Bronchial epithelial cell (primary cell): Measurements from ENCODE around the gene PLEKHJ1. TPM values are rescaled to one million over a fixed set of nuclear protein-coding genes. Genes with fewer than 3 reads are reported as not detected.

Experiments used
- DNase-seq: peaks from one replicate; pipeline ENCODE4 v3.0.0-alpha.2; 2010; ENCODE audit warnings: low read depth
- FAIRE-seq: peaks from 2 replicates; lab custom pipeline; 2011; peaks lifted over from hg19 to GRCh38; lab: Jason Lieb, UNC
- H3K27me3 ChIP-seq: 2 replicates; pipeline ENCODE4 v1.5.1; 2011; ENCODE audit warnings: low read length; ENCODE audit not compliant: control insufficient read depth, insufficient read depth
- H3K36me3 ChIP-seq: 2 replicates; pipeline ENCODE4 v1.5.1; 2011; ENCODE audit warnings: low read length; ENCODE audit not compliant: control insufficient read depth, insufficient read depth
- H3K4me3 ChIP-seq: 2 replicates; pipeline ENCODE4 v1.5.1; 2011; ENCODE audit warnings: mild to moderate bottlenecking, low read depth, low read length, control low read depth
- total RNA-seq: library from RNA; depleted of rRNA; stranded (reverse); fragments of >200 nt; gene quantifications from 2 replicates; pipeline ENCODE4 v1.2.1, GENCODE V29; 2014
- TF ChIP-seq, protein P1 (sequence below): IDR thresholded peaks from 2 replicates; pipeline ENCODE4 v1.5.1; 2011; ENCODE audit warnings: mild to moderate bottlenecking, moderate library complexity, low read length, control low read depth, inconsistent platforms; ENCODE audit not compliant: insufficient read depth, severe bottlenecking

Gene PLEKHJ1
- total RNA-seq, 1 donor from 2014 or later, result 59.8 TPM

DNA sequence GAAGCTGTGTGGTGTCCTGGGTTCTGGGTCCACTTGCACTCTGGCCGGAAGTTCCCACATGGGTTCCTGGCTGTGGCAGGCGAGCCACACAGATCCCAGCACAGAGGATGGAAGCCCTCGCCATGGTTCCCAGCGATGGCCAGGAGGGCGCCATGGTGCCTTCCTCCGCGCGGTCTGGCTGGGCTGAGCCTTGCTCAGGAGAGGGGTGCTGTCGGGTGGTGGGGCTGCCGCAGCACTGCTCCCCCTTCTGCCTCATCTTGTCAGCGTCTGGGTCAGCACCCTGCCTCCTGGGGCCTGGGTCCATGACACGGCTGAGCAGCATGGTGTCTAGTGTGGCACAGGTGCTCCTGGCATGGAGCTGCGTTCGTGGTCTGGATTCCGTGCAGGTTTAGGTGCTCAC, 38.9 kb downstream of the PLEKHJ1 start:
- H3K27me3 ChIP-seq, result no peaks in the 10 kb centered on the region
- TF ChIP-seq, protein P1, sequence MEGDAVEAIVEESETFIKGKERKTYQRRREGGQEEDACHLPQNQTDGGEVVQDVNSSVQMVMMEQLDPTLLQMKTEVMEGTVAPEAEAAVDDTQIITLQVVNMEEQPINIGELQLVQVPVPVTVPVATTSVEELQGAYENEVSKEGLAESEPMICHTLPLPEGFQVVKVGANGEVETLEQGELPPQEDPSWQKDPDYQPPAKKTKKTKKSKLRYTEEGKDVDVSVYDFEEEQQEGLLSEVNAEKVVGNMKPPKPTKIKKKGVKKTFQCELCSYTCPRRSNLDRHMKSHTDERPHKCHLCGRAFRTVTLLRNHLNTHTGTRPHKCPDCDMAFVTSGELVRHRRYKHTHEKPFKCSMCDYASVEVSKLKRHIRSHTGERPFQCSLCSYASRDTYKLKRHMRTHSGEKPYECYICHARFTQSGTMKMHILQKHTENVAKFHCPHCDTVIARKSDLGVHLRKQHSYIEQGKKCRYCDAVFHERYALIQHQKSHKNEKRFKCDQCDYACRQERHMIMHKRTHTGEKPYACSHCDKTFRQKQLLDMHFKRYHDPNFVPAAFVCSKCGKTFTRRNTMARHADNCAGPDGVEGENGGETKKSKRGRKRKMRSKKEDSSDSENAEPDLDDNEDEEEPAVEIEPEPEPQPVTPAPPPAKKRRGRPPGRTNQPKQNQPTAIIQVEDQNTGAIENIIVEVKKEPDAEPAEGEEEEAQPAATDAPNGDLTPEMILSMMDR, result no peak
- H3K4me3 ChIP-seq, result no peak overlapping the region
- DNase-seq, result no peak
- FAIRE-seq, result peak; percentile 93
- peaks cover 29% of the 10 kb centered on the region for H3K36me3 ChIP-seq

DNA sequence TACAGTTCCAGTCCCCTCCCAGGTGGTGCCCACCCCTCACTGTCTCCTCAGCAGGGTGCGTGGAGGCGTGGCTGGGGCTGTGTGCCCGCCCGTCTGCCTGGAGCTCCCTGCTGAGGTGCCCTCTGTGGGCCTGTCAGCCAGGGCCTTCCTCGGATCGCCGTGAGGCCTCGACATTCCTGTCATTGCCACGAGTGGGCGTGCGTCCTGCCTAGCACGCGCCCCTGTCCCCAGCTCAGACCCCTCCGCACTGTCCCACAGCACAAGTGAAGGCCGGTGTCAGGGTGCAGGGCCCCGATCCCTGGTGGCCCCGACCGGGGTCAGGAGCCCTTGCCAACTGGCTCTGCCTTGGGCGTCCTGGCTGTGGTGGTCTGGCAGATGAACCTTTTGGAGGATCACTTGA, 40.2 kb downstream of the PLEKHJ1 start:
- no peak for FAIRE-seq
- DNase-seq, result no peak
- peaks cover 39% of the 10 kb centered on the region for H3K36me3 ChIP-seq

DNA sequence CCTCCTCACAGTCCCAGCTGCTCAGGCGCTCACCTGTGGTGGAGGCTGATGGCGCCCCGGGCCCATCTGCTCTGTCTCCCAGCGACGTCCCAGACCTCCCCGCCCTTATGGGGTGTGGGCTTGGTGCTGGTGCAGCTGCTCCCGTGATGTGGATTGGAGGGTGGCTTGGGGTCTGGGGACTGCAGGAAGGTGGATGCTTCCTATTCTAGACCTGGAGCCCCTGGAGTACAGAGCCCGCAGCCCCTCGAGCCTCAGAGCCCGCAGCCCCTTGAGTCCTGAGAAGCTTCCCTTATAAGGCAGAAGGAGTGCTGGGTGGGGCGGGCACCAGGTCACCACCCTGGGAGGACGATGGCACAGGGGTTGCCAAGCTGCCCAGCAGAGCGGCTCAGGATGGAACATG, 40.8 kb downstream of the PLEKHJ1 start:
- FAIRE-seq, result no peak
- no peaks in the 10 kb centered on the region for H3K27me3 ChIP-seq
- TF ChIP-seq, protein P1, result no peak
- H3K4me3 ChIP-seq, result no peak overlapping the region
- DNase-seq, result no peak
- peaks cover 40% of the 10 kb centered on the region for H3K36me3 ChIP-seq

More for the DNA sequence above, 40.2 kb downstream of the PLEKHJ1 start:
- TF ChIP-seq, protein P1, result no peak
- Histone ChIP-seq H3K27me3 (no peaks in the 10 kb centered on the region), H3K4me3 (no peak overlapping the region)

DNA sequence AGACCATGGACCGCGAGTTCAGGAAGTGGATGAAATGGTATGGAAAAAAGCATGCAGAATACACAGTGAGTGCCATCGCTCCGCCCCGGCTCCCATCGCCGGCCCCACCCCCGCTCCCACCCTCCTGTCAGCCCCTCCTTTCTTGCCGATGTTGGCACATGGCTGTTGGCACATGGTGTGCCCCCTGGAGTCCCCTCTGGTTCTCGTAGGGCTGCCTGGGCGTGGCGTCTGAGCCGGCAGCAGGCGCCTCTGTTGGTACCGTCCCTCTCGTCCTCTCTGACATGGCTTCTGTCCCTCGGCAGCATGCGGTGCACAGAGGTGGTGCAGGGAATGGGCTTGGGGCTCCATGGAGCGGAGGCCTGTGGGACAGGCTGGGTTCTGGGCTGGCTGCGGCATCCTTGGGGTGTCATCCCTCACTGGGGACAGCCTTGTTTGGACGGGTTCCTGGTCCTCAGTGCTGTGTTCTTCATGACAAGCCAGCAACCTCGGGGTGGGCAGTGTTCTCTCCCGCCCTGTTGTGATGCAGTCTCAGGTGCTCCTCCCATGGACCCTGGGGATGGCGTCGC, 41.5 kb downstream of the PLEKHJ1 start:
- DNase-seq, result no peak
- H3K27me3 ChIP-seq, result no peaks in the 10 kb centered on the region
- no peak for FAIRE-seq
- H3K4me3 ChIP-seq, result no peak overlapping the region
- peaks cover 39% of the 10 kb centered on the region for H3K36me3 ChIP-seq
- TF ChIP-seq, protein P1, result no peak

DNA sequence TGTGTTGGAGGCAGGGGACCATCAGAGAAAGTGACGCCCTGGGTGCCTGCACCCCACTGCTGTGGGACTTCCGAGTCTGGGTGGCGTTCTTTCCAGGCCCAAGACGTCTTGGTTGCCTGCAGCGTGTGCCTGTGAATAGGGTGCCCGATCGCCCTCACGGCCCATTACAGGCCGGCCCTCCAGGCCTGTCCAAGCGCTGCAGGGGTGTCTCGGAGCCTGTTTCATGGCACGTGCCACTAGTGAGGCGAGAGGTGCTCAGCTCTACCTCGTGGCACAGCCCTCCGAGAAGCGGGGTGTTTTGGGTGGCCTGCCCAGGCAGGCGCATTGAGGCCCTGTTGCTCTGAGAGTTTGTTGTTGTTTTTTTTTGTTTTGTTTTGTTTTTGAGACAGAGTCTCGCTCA, 42.3 kb downstream of the PLEKHJ1 start:
- no peak for DNase-seq
- FAIRE-seq, result no peak
- Histone ChIP-seq H3K4me3 (no peak overlapping the region), H3K27me3 (no peaks in the 10 kb centered on the region), H3K36me3 (peaks cover 42% of the 10 kb centered on the region)
- TF ChIP-seq, protein P1, result no peak

DNA sequence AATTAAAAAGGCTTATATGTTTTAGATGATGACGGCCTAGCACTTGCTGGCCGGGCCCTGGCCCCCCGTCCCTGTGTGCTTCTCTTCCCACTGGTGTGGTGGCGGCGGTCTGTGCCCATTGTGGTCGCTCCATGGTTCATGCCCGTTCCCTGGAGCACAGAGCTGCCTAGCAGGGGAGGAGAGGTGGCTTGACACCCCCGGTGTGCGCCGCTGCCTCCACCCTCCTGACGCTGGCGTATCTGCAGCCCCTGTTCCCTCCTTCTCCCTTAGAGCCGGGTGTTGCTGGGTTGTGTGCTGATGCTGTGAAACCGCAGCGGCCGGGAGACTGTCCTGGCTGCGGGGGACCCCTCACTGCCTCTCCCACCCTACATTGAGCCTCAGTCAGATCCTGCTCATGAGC, 43.3 kb downstream of the PLEKHJ1 start:
- Histone ChIP-seq H3K36me3 (peaks cover 42% of the 10 kb centered on the region), H3K4me3 (no peak overlapping the region), H3K27me3 (no peaks in the 10 kb centered on the region)
- FAIRE-seq (no peak), DNase-seq (no peak)
- TF ChIP-seq, protein P1, result no peak
